ENCODE measurements around the gene PAM.
"Not testable (repeated sequence)": the region's sequence is repeated elsewhere in the genome, so short reads cannot be mapped to it uniquely, and the experiment has no call there.

The PAM gene

GRCh38 chr5:102986074-102986473, 231.0 kb downstream of the PAM start:
- no peak overlapping the region for H3K4me3 ChIP-seq (ENCODE audit: low read depth, low read length)
- no peak for TF ChIP-seq CTCF (IDR thresholded peaks at IDR 0.05; ENCODE audit: borderline replicate concordance, insufficient read depth, low read depth, low read length)

GRCh38 chr5:102988459-102988858, 233.4 kb downstream of the PAM start:
- TF ChIP-seq CTCF (IDR thresholded peaks at IDR 0.05; ENCODE audit: borderline replicate concordance, insufficient read depth, low read depth, low read length), result no peak
- H3K4me3 ChIP-seq (ENCODE audit: low read depth, low read length), result no peak overlapping the region

- TF ChIP-seq CTCF (IDR thresholded peaks at IDR 0.05; ENCODE audit: borderline replicate concordance, insufficient read depth, low read depth, low read length), result no peak
- no peak overlapping the region for H3K4me3 ChIP-seq (ENCODE audit: low read depth, low read length)
Observed at GRCh38 chr5:102991802-102992201, 236.7 kb downstream of the PAM start.

DNA sequence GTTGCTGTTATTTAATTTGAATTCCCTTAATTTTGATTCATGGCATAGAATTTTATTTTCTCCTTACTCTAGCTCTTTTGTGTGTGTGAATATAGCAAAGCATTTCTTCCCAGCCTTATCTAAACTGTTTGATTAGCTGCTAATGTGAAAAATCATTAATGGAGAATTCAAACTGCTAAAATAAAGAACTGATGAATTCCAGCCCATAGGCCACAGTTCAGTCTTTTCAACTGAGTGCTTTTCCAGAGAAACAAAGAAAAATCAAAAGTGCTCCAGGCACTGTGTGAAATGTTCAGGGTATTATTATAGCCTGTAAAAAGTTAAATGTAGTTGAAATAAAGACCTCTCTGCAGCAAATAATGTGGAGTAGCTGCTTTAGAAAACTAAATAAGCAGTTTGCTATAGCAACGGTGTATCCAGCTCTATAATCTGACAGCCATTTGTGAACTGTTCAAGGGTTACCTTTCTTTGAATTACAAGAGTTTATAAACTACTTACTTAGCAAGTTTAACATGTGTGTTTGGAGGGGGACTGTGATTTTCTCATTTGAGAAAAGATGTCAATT, 241.0 kb downstream of the PAM start:
- no peak for TF ChIP-seq CTCF (IDR thresholded peaks at IDR 0.05; ENCODE audit: borderline replicate concordance, insufficient read depth, low read depth, low read length)

DNA sequence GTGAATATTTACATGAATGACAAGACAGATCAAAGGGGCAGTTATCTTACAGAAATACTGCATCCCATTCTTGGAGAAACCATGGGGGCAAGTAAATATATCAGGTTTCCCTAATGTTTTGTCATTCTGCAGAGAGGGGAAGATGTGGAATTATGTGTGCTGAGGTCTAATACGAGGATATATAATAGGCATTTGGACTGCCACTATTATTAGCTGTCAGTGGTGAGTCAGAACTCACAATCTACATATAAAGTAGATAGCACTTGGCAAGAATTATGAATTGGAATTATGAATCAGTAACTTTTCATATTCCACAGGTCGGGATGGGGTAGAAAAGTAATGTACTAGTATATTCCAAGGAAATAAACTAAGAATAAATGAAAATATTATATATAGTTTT, 243.1 kb downstream of the PAM start:
- H3K4me3 ChIP-seq (ENCODE audit: low read depth, low read length), result no peak overlapping the region
- no peak for TF ChIP-seq CTCF (IDR thresholded peaks at IDR 0.05; ENCODE audit: borderline replicate concordance, insufficient read depth, low read depth, low read length)

More for the DNA sequence above, 241.0 kb downstream of the PAM start:
- no peak overlapping the region for H3K4me3 ChIP-seq (ENCODE audit: low read depth, low read length)

DNA sequence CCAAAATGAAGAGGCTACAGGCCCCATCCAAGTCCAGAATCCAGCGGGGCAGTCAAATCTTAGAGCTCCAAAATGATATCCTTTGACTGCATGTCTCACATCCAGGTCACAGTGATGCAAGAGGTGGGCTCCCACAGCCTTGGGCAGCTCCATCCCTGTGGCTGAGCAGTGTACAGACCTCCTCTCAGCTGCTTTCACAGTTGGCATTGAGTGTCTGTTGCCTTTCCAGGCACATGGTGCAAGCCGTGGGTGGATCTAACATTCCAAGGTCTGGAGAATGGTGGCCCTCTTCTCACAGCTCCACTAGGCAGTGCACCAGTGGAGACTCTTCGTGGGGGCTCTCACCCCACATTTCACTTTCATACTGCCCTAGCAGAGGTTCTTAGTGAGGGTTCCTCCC, 244.1 kb downstream of the PAM start:
- no peak overlapping the region for H3K4me3 ChIP-seq (ENCODE audit: low read depth, low read length)
- TF ChIP-seq CTCF (IDR thresholded peaks at IDR 0.05; ENCODE audit: borderline replicate concordance, insufficient read depth, low read depth, low read length), result no peak

DNA sequence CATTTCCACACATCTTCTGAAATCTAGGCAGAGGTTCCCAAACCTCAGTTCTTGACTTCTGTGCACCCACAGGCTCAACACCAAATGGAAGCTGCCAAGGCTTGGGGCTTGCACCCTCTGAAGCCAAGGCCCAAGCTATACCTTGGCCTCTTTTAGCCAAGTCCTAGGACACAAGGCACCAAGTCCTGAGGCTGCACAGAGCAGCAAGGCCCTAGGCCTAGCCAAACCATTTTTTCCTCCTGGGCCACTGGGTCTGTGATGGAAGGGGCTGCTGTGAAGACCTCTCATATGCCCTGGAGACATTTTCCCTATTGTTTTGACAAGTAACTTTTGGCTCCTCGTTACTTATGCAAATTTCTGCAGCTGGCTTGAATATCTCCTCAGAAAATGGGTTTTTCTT, 244.5 kb downstream of the PAM start:
- H3K4me3 ChIP-seq (ENCODE audit: low read depth, low read length), result not testable (repeated sequence)

DNA sequence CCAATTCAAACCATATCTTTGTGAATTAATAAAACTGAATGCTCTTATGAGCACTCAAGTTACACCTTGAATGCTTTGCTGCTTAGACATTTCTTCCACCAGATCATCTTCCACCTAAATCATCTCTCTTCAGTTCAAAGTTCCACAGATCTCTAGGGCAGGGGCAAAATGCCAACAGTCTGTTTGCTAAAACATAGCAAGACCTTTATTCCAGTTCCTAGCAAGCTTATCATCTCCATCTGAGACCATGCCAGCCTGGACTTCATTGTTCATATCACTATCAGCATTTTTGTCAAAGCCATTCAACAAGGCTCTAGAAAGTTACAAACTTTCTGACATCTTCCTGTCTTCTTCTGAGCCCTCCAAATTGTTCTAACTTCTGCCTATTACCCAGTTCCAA, 245.0 kb downstream of the PAM start:
- H3K4me3 ChIP-seq (ENCODE audit: low read depth, low read length), result no peak overlapping the region
- no peak for TF ChIP-seq CTCF (IDR thresholded peaks at IDR 0.05; ENCODE audit: borderline replicate concordance, insufficient read depth, low read depth, low read length)

Measured in GM12875 (cell line).